Melanocyte of skin (primary cell): ENCODE data around the gene COLQ. TPM values are rescaled to one million over a fixed set of nuclear protein-coding genes. Genes with fewer than 3 reads are reported as not detected.

Experiments used
- small RNA-seq, 2 donors: library from RNA; depleted of rRNA; stranded (forward); fragments of <200 nt; gene quantifications; one replicate each; pipeline ENCODE3, GENCODE V24; 2012
- total RNA-seq, 2 donors: library from RNA; depleted of rRNA; stranded (reverse); fragments of >200 nt; gene quantifications; 2 replicates each; pipeline ENCODE4 v1.2.3, GENCODE V29; 2012

Gene COLQ
- 1 to 10 TPM; 2.1 to 2.3 TPM for total RNA-seq

GRCh38 chr3:15521573-15521965, at the start of gene COLQ:
Gene COLQ (minus strand): TSS chr3:15521706. CDS start chr3:15521625, 81 bp downstream.

GRCh38 chr3:15427182-15427880, 94.2 kb downstream of the COLQ start, which contains the start of the genes EAF1 and METTL6:
Gene EAF1 (plus strand): TSS chr3:15427598. CDS start chr3:15427780, 182 bp downstream.
Gene METTL6 (minus strand): TSS chr3:15427544. CDS start chr3:15426511, 1,033 bp downstream.

Small RNA genes within 50 kb of the gene (small RNA-seq; reads per million reads assigned to genes)
- gene MIR4270 (0 reads per million in 2 donors), gene RN7SL110P (0 reads per million in 2 donors), gene RNU6-1024P (0 reads per million in 2 donors)

Other genes starting within 250 kb of the COLQ start
- 10 to 100 TPM; 13.4 to 38.6 TPM for gene SH3BP5, start 189.1 kb downstream of the COLQ start, total RNA-seq
- gene METTL6, start 94.2 kb downstream of the COLQ start, total RNA-seq, result 10 to 100 TPM; 20.6 to 35.0 TPM
- 10 to 100 TPM; 30.6 to 48.0 TPM for gene EAF1, start 94.1 kb downstream of the COLQ start, total RNA-seq
- gene HACL1, start 79.9 kb upstream of the COLQ start, total RNA-seq, result 10 to 100 TPM; 61.9 to 69.6 TPM
- gene BTD, start 80.0 kb upstream of the COLQ start, total RNA-seq, result 10 to 100 TPM; 56.6 to 60.9 TPM